GM21360 (cell line): ENCODE measurements around the gene FGGY.
"Not testable (repeated sequence)": the region's sequence is repeated elsewhere in the genome, so short reads cannot be mapped to it uniquely, and the experiment has no call there.

Experiments used
- ATAC-seq: cut with Tn5 transposase; IDR thresholded peaks from one replicate; pipeline ENCODE4 v1.9.1; 2021; ENCODE audit warnings: mild to moderate bottlenecking, moderate library complexity; ENCODE audit not compliant: unreplicated experiment

FGGY gene

GRCh38 chr1:59538476-59538875, 241.6 kb downstream of the FGGY start:
- not testable (repeated sequence) for ATAC-seq

- ATAC-seq, result no peak
These were observed 243.2 kb downstream of the FGGY start for GRCh38 chr1:59539961-59540681.

GRCh38 chr1:59541161-59541560, 244.3 kb downstream of the FGGY start:
- no peak for ATAC-seq

- no peak for ATAC-seq
These were observed 245.0 kb downstream of the FGGY start for GRCh38 chr1:59541891-59542290.

GRCh38 chr1:59543211-59543668, 246.3 kb downstream of the FGGY start:
- ATAC-seq, result no peak

- no peak for ATAC-seq
These were observed 247.9 kb downstream of the FGGY start for GRCh38 chr1:59544615-59545293.

GRCh38 chr1:59545830-59546229, 248.9 kb downstream of the FGGY start:
- ATAC-seq, result no peak

- ATAC-seq, result no peak
These were observed 252.4 kb downstream of the FGGY start for GRCh38 chr1:59549066-59549837.

GRCh38 chr1:59549903-59550302, 253.0 kb downstream of the FGGY start:
- ATAC-seq, result no peak

- ATAC-seq, result no peak
These were observed 255.1 kb downstream of the FGGY start for GRCh38 chr1:59552007-59552406.

- ATAC-seq, result no peak
These were observed 256.5 kb downstream of the FGGY start for GRCh38 chr1:59553371-59553770.

GRCh38 chr1:59554011-59554663, 257.2 kb downstream of the FGGY start:
- ATAC-seq, result no peak

- no peak for ATAC-seq
These were observed 257.9 kb downstream of the FGGY start for GRCh38 chr1:59554752-59555151.

- ATAC-seq, result no peak
These were observed 259.5 kb downstream of the FGGY start for GRCh38 chr1:59556398-59556797.

GRCh38 chr1:59556802-59557548, 260.1 kb downstream of the FGGY start:
- no peak for ATAC-seq

GRCh38 chr1:59557549-59557885, 260.6 kb downstream of the FGGY start:
- ATAC-seq, result no peak

- not testable (repeated sequence) for ATAC-seq
These were observed 261.7 kb downstream of the FGGY start for GRCh38 chr1:59558580-59558979.

- ATAC-seq, result no peak
These were observed 264.0 kb downstream of the FGGY start for GRCh38 chr1:59560807-59561450.

- ATAC-seq, result no peak
These were observed 264.9 kb downstream of the FGGY start for GRCh38 chr1:59561796-59562195.
